ENCODE data around the gene RNF150. TPM values are rescaled to one million over a fixed set of nuclear protein-coding genes. Genes with fewer than 3 reads are reported as not detected.

Gene RNF150
- total RNA-seq, 1 experiment from 2014 or later, result 1.3 TPM

DNA sequence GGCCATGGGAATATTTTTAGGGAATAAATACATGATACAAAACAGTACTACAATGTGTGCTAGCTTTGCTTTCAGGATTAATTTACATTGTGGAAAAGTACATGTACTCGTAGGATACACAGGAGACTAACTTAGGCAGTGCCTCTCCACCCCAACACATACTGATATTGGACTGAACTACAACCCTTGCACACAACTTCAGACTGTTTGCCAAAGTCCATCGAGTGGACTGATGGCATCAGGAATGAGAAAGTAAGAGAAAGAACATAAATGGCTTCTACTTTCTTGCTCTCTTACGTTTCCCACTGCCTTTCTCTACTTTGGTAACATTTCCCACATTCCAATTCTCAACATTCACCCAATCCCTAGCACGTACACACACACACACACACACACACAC, 130.1 kb downstream of the RNF150 start:
- Histone ChIP-seq H3K27me3 (ENCODE audit: control insufficient read depth, insufficient read depth, low read length) (no peaks in the 10 kb centered on the region), H3K4me1 (ENCODE audit: control insufficient read depth, insufficient read depth, low read length) (no peaks in the 10 kb centered on the region), H3K27ac (ENCODE audit: low read length) (no peak overlapping the region), H3K4me3 (ENCODE audit: low read depth in 2 of 2, low read length in 2 of 2) (no peak overlapping the region), H3K9me3 (ENCODE audit: control insufficient read depth, insufficient read depth, low read depth, low read length) (no peaks in the 10 kb centered on the region), H3K36me3 (ENCODE audit: control insufficient read depth, insufficient read depth, low read length) (no peaks in the 10 kb centered on the region)
- CTCF ChIA-PET, result no interaction called here
- no peak for ATAC-seq
- no TSS peak for BruUV-seq (replicated peaks)
- intact Hi-C loops (cut with micrococcal nuclease; ENCODE audit: unreplicated experiment) (no loop called here), in situ Hi-C loops (cut with HindIII; ENCODE audit: low pct_unique_long_range_greater_than_20kb, low sequenced_read_pairs) (no loop called here)
- DNase-seq (ENCODE audit: low read depth, low spot score), result no peak
- TF ChIP-seq, protein P1, sequence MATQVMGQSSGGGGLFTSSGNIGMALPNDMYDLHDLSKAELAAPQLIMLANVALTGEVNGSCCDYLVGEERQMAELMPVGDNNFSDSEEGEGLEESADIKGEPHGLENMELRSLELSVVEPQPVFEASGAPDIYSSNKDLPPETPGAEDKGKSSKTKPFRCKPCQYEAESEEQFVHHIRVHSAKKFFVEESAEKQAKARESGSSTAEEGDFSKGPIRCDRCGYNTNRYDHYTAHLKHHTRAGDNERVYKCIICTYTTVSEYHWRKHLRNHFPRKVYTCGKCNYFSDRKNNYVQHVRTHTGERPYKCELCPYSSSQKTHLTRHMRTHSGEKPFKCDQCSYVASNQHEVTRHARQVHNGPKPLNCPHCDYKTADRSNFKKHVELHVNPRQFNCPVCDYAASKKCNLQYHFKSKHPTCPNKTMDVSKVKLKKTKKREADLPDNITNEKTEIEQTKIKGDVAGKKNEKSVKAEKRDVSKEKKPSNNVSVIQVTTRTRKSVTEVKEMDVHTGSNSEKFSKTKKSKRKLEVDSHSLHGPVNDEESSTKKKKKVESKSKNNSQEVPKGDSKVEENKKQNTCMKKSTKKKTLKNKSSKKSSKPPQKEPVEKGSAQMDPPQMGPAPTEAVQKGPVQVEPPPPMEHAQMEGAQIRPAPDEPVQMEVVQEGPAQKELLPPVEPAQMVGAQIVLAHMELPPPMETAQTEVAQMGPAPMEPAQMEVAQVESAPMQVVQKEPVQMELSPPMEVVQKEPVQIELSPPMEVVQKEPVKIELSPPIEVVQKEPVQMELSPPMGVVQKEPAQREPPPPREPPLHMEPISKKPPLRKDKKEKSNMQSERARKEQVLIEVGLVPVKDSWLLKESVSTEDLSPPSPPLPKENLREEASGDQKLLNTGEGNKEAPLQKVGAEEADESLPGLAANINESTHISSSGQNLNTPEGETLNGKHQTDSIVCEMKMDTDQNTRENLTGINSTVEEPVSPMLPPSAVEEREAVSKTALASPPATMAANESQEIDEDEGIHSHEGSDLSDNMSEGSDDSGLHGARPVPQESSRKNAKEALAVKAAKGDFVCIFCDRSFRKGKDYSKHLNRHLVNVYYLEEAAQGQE (IDR thresholded peaks at IDR 0.05; ENCODE audit: insufficient read depth in 1 of 2, low read depth in 2 of 2, low read length in 1 of 2), result no peak
- TF ChIP-seq, protein P2, sequence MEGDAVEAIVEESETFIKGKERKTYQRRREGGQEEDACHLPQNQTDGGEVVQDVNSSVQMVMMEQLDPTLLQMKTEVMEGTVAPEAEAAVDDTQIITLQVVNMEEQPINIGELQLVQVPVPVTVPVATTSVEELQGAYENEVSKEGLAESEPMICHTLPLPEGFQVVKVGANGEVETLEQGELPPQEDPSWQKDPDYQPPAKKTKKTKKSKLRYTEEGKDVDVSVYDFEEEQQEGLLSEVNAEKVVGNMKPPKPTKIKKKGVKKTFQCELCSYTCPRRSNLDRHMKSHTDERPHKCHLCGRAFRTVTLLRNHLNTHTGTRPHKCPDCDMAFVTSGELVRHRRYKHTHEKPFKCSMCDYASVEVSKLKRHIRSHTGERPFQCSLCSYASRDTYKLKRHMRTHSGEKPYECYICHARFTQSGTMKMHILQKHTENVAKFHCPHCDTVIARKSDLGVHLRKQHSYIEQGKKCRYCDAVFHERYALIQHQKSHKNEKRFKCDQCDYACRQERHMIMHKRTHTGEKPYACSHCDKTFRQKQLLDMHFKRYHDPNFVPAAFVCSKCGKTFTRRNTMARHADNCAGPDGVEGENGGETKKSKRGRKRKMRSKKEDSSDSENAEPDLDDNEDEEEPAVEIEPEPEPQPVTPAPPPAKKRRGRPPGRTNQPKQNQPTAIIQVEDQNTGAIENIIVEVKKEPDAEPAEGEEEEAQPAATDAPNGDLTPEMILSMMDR (IDR thresholded peaks at IDR 0.05), result no peak
- no peak for TF ChIP-seq TCF7L2 (IDR thresholded peaks at IDR 0.05; ENCODE audit: low read depth, low read length)
- no peak for TF ChIP-seq POLR2AphosphoS5 (IDR thresholded peaks at IDR 0.05; ENCODE audit: low read depth, low read length)
- TF ChIP-seq SIN3A (IDR thresholded peaks at IDR 0.05; ENCODE audit: borderline replicate concordance, insufficient read depth, low read depth, low read length), result no peak
- POLR2A ChIA-PET, result no interaction called here

DNA sequence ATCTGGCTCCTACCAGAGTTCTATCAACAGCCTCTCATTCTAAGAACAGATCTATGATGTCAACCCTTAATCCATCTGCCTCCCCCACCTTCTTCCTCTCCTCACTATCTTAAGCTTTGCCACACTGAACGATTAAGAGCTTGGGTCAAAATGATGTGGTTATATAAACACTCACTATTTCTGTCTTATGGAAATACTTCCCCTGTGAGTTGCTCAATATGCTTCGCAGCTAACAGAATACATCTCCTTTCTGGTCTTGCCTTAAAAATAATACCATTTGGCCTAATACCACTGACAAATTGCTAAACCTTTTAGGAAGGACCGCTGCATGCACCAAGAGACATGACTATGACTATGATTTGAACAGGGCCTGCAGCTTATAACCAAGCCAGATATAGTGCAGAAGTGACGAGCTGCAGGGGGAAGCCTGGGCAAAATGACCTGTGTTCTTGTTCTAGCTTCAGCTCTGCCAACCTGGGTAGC, 130.9 kb downstream of the RNF150 start:
- in situ Hi-C loops (cut with HindIII; ENCODE audit: low pct_unique_long_range_greater_than_20kb, low sequenced_read_pairs), result no loop called here

More for the DNA sequence above, 130.9 kb downstream of the RNF150 start:
- ChIA-PET CTCF (no interaction called here), POLR2A (no interaction called here)
- Histone ChIP-seq H3K27ac (ENCODE audit: low read length) (no peak overlapping the region), H3K36me3 (ENCODE audit: control insufficient read depth, insufficient read depth, low read length) (no peaks in the 10 kb centered on the region), H3K9me3 (ENCODE audit: control insufficient read depth, insufficient read depth, low read depth, low read length) (no peaks in the 10 kb centered on the region), H3K27me3 (ENCODE audit: control insufficient read depth, insufficient read depth, low read length) (no peaks in the 10 kb centered on the region), H3K4me3 (ENCODE audit: low read depth in 2 of 2, low read length in 2 of 2) (no peak overlapping the region), H3K4me1 (ENCODE audit: control insufficient read depth, insufficient read depth, low read length) (no peaks in the 10 kb centered on the region)
- TF ChIP-seq, protein P2 (IDR thresholded peaks at IDR 0.05), result no peak
- TF ChIP-seq TCF7L2 (IDR thresholded peaks at IDR 0.05; ENCODE audit: low read depth, low read length) (no peak), POLR2AphosphoS5 (IDR thresholded peaks at IDR 0.05; ENCODE audit: low read depth, low read length) (no peak)
- TF ChIP-seq, protein P1 (IDR thresholded peaks at IDR 0.05; ENCODE audit: insufficient read depth in 1 of 2, low read depth in 2 of 2, low read length in 1 of 2), result no peak
- BruUV-seq (replicated peaks), result no TSS peak
- no peak for ATAC-seq
- no peak for DNase-seq (ENCODE audit: low read depth, low spot score)
- intact Hi-C loops (cut with micrococcal nuclease; ENCODE audit: unreplicated experiment), result no loop called here
